ENCODE measurements around the gene BPHL.

DNA sequence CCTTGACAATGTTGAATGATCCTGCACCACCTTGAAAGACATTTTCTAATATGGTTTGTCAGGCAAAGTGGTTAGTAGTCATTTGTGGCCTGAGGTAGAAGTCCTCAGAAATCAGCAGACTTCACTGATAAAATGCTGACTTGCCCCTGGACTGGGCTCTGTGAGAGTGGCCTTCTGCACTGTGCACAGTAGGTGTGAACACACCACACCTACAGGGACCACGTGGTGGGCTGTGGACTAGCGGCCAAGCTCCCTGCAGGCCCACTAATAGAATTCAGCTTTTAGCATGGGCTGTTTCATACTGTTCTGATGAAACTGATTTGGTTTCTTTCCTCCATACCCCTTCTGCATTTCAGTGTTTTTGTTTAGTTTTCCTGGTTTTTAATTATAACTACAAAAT is 7.3 kb downstream of the BPHL start:
- no peak for TF ChIP-seq CTCF (IDR thresholded peaks at IDR 0.05)
- TF ChIP-seq EZH2 (IDR thresholded peaks at IDR 0.05; ENCODE audit: borderline replicate concordance, insufficient read depth, low read depth, low read length, poor library complexity, severe bottlenecking), result no peak
